HG03342 (cell line): ENCODE measurements around the gene MARCHF11.

Experiments used
- ATAC-seq: cut with Tn5 transposase; IDR thresholded peaks from one replicate; pipeline ENCODE4 v1.9.1; 2021; ENCODE audit warnings: mild to moderate bottlenecking, moderate library complexity; ENCODE audit not compliant: unreplicated experiment

Gene MARCHF11

DNA sequence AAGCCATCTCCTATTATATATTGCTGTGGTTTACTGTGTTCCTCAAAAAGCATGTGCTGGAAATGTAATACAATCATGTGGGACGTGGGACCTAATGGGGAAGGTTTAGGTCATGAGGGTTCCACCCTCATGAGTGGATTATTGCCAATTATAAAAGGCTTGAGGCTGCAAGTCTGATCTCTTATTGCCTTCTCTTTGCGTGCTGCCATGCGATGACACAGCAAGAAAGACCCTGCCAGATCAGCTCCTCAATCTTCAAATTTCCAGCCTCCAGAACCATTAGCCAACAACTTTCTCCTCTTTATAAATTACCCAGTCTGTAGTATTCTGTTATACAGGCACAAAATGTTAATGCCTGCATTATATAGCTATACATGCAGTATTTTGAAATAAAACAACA is 45.4 kb downstream of the MARCHF11 start:
- ATAC-seq: no peak

DNA sequence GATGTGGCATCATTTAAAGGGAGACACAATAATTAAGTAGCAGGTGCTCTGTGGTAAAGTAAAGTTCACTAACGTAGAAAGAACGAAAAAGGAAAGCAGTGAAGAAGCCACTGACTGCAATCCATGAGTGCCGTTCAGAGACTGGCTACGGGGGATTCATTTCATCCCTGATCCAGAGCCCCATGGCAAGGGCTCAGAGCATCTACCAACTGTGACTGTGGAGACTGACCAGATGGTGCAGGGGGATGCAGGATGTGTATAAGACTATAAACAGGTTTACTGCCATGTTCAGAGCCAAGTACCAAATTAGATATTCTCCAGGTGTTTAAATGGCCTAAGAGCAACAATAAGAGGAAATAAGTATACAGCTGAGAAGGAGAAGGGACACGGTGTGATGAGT is 47.7 kb downstream of the MARCHF11 start:
- ATAC-seq: no peak

GRCh38 chr5:16128944-16129343 is 50.6 kb downstream of the MARCHF11 start:
- no peak for ATAC-seq

- no peak for ATAC-seq
Measured at GRCh38 chr5:16127865-16128544, 51.6 kb downstream of the MARCHF11 start.

- ATAC-seq: no peak
Measured at GRCh38 chr5:16120579-16120978, 59.0 kb downstream of the MARCHF11 start.

GRCh38 chr5:16119790-16120189 is 59.8 kb downstream of the MARCHF11 start:
- ATAC-seq: no peak

GRCh38 chr5:16115140-16115539 is 64.5 kb downstream of the MARCHF11 start:
- ATAC-seq: no peak

DNA sequence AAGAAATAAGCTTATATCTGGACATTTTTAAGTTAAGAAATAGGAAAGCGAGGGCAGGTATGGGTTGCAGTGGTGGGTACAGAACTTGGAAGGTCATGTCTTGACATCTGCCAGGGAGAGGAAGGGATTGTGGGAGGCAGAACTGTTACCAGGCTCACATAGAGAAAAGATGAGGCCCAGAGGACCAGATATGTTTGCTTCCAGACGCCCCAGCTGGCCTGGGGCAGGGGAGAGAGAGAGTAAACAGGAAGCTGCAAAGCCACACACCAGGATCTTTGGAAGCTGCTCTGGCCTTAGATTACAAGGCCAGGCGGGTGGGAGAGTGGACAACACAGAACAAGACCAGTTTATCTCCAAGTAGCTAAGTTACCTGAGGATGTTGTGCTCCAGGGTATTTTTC is 71.2 kb downstream of the MARCHF11 start:
- ATAC-seq: no peak

DNA sequence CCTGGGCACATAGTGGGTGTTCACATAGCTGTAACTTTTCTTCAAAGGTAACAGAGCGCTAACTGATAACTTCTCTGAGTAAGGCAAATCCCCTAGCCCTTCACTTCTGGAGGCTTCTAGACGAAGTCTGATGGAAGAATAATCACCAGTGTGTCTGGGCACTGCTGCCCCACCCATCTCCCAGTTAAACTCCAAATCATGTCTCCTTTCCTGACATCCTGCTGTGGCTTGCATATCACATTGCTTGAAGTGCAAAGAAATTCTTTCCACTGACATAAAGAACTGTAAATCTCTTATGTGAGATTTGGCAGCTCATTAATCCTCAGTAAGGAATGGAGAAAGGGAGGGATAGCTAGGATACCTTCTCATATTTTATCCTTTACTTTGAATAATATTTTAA is 74.6 kb downstream of the MARCHF11 start:
- ATAC-seq: no peak

DNA sequence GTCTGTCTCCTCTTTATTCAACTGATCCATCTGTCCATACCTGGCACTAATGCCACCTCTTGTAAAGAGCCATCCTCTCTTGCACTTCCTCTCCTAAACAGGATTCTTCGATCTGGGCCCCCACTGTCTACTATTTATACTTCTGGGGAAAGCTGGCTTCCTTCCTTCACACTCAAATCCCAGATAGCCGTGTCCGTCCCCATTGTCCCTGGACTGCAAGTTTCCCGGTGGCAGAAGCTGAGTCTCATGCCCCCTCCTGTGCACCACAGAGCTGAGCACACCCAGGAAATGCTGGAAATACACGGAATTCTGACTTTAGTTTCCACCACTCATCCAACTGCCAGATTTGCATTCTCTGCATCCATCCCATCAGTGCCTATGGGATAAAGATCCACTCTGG is 84.0 kb downstream of the MARCHF11 start:
- ATAC-seq: no peak

- ATAC-seq: no peak
Measured at GRCh38 chr5:16090270-16090669, 89.3 kb downstream of the MARCHF11 start.

- ATAC-seq: no peak
Measured at GRCh38 chr5:16082982-16083381, 96.6 kb downstream of the MARCHF11 start.

- no peak for ATAC-seq
Measured at GRCh38 chr5:16082053-16082452, 97.5 kb downstream of the MARCHF11 start.

GRCh38 chr5:16081376-16081955 is 98.1 kb downstream of the MARCHF11 start:
- ATAC-seq: no peak

DNA sequence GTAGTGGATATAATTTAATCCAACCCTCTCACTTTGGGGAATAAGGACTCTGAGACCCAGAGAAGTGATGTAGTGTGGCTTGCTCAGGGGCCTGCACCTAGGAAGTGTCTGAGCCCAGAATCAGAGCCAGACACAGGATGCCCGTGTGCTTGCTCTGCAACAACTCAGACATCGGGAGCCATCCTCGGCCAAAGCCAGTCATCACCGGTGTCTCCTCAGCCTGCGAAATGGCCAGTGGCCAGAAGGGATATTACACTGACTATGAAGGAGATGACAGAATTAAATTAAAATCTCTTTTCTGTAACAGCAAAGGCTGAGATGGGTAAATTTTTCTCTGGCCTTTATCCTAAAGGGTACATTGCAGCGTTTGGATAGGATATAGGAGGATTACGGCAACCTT is 102.9 kb downstream of the MARCHF11 start:
- ATAC-seq: no peak

GRCh38 chr5:16074358-16074757 is 105.2 kb downstream of the MARCHF11 start:
- no peak for ATAC-seq

- ATAC-seq: no peak
Measured at GRCh38 chr5:16072616-16073015, 107.0 kb downstream of the MARCHF11 start.

DNA sequence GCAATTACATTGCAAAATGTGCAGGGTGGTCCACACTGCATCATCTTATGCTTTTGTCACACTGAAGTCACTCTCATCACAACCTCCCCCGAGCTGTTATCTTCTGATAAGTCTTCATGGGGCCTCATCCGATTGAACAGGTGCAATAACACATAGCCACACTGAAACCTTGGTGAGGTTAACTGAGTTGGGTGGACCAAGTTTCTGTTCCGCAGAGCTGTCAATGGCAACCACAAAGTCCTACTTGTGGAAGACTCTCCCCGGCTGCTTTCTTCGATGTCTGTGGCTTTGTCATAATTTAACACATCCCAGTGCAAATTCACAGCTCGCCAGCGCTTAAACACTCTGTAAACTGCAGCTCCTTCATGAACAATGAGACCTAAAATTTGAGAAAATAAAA is 112.2 kb downstream of the MARCHF11 start:
- no peak for ATAC-seq

DNA sequence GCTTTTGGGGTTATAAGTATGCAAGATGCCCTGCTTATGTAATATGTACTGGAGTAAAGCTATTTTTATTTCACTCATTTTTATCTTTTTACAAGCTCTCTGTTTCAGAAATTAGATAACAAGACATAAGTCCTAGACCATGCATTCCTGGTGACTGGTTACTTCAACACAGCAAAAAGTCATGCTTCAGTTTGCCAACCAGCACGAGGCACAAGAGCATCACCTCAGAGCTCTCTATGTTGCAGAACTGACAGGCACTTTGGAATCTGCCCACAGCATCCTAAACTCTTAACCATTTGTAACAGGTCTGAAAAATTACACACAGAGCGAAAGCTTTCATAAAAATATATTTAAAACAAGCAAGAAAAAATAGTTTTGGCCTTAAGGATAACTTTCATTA is 112.8 kb downstream of the MARCHF11 start:
- ATAC-seq: no peak

- no peak for ATAC-seq
Measured at GRCh38 chr5:16066320-16066719, 113.3 kb downstream of the MARCHF11 start.

DNA sequence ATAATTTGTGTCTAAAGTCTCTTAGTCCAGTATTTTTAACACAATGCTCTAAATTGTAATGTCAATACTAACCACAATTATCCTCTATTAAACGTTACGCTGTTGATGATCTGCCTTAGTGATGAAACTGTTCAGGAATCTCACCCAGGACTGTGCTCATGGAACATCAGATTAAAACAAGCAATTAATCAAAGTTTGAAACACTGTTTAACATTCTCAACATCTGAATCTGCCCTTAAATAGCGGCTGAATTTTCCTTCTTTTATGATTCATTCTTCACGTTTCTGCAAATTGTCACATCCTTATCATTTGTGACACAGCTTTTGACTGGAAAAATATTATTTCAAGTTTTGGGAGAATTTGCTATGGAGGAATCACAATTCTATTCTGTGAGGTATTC is 113.8 kb downstream of the MARCHF11 start:
- no peak for ATAC-seq

DNA sequence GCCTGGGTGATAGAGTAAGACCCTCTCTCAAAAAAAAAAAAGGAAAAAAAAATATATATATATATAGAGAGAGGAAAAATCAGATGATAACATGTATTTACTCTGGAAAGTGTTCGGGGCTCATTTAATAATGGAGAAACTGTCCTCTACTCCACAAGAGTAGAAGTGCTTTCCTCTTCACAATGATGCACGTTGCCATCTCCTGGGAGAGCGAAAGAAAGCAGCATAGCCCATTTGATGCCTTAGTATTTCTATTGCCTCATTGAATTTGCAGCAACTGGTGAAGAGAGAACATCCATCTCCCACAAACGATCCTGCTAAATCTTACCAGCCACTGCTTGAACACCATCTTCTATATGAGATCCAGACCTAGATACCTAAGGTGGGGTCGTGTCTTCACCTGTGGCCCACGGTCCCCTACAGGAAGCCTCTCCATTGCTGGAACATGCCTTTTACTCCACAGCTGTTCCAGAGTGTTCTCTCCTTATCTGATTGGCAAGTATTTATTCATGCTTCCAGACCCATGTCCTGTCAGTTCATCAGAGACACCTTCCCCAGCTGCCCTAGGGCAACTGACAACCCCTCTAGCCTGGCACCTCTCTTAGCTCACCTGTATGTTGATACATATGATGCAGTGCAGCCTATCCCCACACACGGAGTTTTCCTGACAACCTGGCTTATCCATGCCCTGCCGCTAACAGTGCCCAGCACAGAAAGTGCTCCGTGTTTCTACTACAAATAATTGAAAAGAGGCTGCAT is 115.3 kb downstream of the MARCHF11 start:
- ATAC-seq: no peak
